ENCODE results near the gene FGFR1OP2. TPM values are rescaled to one million over a fixed set of nuclear protein-coding genes. Genes with fewer than 3 reads are reported as not detected.

The FGFR1OP2 gene
- total RNA-seq, 2 experiments from 2014 or later = 76.8 to 78.6 TPM

DNA sequence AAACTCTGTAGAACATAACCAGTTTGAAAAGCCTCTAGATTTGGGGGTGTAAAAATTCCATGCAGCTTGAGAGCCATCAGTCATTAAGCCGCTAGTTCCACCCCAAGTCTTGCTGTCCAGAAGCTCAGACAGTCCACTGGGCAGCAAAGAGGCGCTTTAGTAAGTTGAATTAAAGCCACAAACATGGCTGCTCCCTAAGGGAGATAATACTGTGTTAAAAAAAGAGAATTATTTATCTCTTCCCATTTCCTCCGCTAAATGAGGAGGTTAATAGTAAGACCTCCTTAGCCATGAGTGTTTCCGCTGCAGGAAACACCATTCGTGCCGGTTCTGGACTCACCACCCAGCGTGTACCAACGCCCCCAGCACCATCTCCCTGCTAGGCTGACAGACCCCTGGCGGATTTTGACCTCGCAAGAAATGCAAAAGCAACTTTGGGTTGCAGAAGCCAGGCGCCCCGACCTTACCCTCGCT, 75.4 kb downstream of the FGFR1OP2 start:
- Mint-ChIP-seq H3K36me3 (peaks cover 16% of the 10 kb centered on the region), H3K4me1 (peaks cover 61% of the 10 kb centered on the region), H3K27me3 (no peaks in the 10 kb centered on the region), H3K27ac (peak overlapping the region; percentile 94), H3K9me3 (ENCODE audit: low read depth) (no peaks in the 10 kb centered on the region), H3K4me3 (peak overlapping the region; percentile 91)
- DNase-seq = peak; percentile 63
- ATAC-seq = peak; percentile 16
- CTCF ChIA-PET = interaction anchor here (0.7 to 5.7 kb wide), 29 partner anchors 8 to 552 kb away, joined by 3 to 77 read pairs (median 4); partner anchors contain the start of genes ITPR2 and MED21

GRCh38 chr12:27014085-27014858, 76.0 kb downstream of the FGFR1OP2 start, which contains the start of gene TM7SF3:
Gene TM7SF3, minus strand, starts transcription at chr12:27014384. Its CDS starts 216 bp downstream, at chr12:27014168.
- H3K9me3 Mint-ChIP-seq (ENCODE audit: low read depth) = no peaks in the 10 kb centered on the region
- CTCF ChIA-PET = interaction anchor here (0.7 to 5.7 kb wide), 30 partner anchors 8 to 450 kb away, joined by 3 to 77 read pairs (median 4); partner anchors contain the start of genes ITPR2 and MED21
- H3K4me3 Mint-ChIP-seq = peak within 1 kb of the TSS; percentile 91
- no peaks in the 10 kb centered on the region for H3K27me3 Mint-ChIP-seq
- DNase-seq (peak; percentile 97), ATAC-seq (peak; percentile 89)
- H3K4me1 Mint-ChIP-seq = peaks cover 61% of the 10 kb centered on the region
- peaks cover 16% of the 10 kb centered on the region for H3K36me3 Mint-ChIP-seq
- peak within 1 kb of the TSS; percentile 94 for H3K27ac Mint-ChIP-seq

GRCh38 chr12:27014859-27015729, 76.8 kb downstream of the FGFR1OP2 start:
- H3K36me3 Mint-ChIP-seq = peaks cover 14% of the 10 kb centered on the region
- no peak for ATAC-seq
- peak overlapping the region; percentile 91 for H3K4me3 Mint-ChIP-seq
- peaks cover 57% of the 10 kb centered on the region for H3K4me1 Mint-ChIP-seq
- H3K27me3 Mint-ChIP-seq = no peaks in the 10 kb centered on the region
- no peaks in the 10 kb centered on the region for H3K9me3 Mint-ChIP-seq (ENCODE audit: low read depth)
- H3K27ac Mint-ChIP-seq = peak overlapping the region; percentile 94
- no peak for DNase-seq
- CTCF ChIA-PET = interaction anchor here (0.7 to 5.7 kb wide), 26 partner anchors 9 to 370 kb away, joined by 3 to 77 read pairs (median 4); partner anchors contain the start of gene ITPR2

DNA sequence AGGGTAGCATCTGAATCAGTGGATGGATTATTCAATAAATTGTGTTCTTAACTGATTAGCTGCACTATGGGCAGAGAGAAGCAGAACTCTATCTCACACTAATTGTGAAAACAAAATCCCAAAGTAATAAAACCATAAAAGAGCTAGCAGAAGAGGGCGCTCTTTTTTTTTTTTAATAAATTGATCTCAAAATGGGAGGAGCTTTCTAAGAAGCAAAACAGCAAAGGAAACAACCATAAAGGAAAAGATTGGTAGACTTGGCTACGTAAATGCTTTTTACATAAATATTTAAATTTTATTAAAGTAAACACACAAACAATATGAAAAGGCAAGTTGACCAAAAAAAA, 77.4 kb downstream of the FGFR1OP2 start:
- Mint-ChIP-seq H3K4me1 (peaks cover 50% of the 10 kb centered on the region), H3K27ac (peak overlapping the region; percentile 94), H3K4me3 (peak overlapping the region; percentile 91), H3K27me3 (peaks cover under 1% of the 10 kb centered on the region), H3K36me3 (peaks cover 9% of the 10 kb centered on the region), H3K9me3 (ENCODE audit: low read depth) (no peaks in the 10 kb centered on the region)
- no peak for DNase-seq
- CTCF ChIA-PET = interaction anchor here (0.7 to 5.7 kb wide), 19 partner anchors 9 to 299 kb away, joined by 3 to 77 read pairs (median 4); partner anchors contain the start of gene ITPR2
- no peak for ATAC-seq

Other genes with a start within 250 kb of the FGFR1OP2 start
- 10 to 100 TPM; 31.1 to 37.7 TPM for gene ITPR2, start 105.3 kb upstream of the FGFR1OP2 start, total RNA-seq
- gene INTS13, start 489 bp upstream of the FGFR1OP2 start, total RNA-seq = 10 to 100 TPM; 44.7 to 48.6 TPM
- gene TM7SF3, start 75.9 kb downstream of the FGFR1OP2 start, total RNA-seq = 10 to 100 TPM; 41.4 to 45.1 TPM
- 10 to 100 TPM; 40.0 to 40.6 TPM for gene MED21, start 84.1 kb downstream of the FGFR1OP2 start, total RNA-seq
- not detected for gene C12orf71, start 144.1 kb downstream of the FGFR1OP2 start, total RNA-seq